GM18951 (cell line): ENCODE results near the gene C2CD2L.
"Not testable (repeated sequence)": the region's sequence is repeated elsewhere in the genome, so short reads cannot be mapped to it uniquely, and the experiment has no call there.

ENCODE experiments used
- POLR2A ChIP-seq: IDR thresholded peaks from 4 replicates; pipeline ENCODE4 v1.6.1; 2011; ENCODE audit warnings: mild to moderate bottlenecking; ENCODE audit not compliant: insufficient read length, insufficient read depth; ENCODE audit errors: extremely low read depth
- in situ Hi-C: fragments of 300-500 bp; cut with MboI; formaldehyde crosslinking; loops from one replicate; pipeline ENCODE4 v1.12.0; 2022; ENCODE audit warnings: low sequenced_read_pairs, mixed read lengths, inconsistent platforms; ENCODE audit not compliant: unreplicated experiment

C2CD2L gene

GRCh38 chr11:119166368-119167076 lies 59.4 kb downstream of the C2CD2L start:
- in situ Hi-C loops, result no loop called here
- no peak for TF ChIP-seq POLR2A

GRCh38 chr11:119167077-119167458 lies 59.9 kb downstream of the C2CD2L start:
- in situ Hi-C loops, result not testable (repeated sequence)

DNA sequence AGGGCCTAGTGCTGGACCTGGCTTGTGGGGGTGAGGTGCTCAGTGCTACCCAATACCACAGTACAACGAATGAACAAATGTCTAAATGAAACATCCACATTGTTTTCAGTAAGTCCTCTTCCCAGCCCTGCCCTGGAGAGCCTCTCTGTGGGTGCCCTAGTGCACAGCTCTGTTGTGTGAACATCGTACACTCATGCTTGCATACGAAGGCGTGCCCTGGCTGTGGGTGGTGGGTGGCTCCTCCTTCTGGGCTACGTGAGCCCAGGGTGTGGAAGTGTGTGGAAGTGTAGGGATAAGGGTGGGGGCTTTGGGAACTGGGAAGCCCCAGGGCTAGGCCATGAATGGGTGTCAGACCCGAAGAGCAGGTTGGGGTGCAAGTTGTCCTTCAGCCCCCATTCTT lies 60.8 kb downstream of the C2CD2L start:
- in situ Hi-C loops, result no loop called here
- TF ChIP-seq POLR2A, result no peak
